K562 (cell line): ENCODE results near the gene TPPP. TPM values are rescaled to one million over a fixed set of nuclear protein-coding genes. Genes with fewer than 3 reads are reported as not detected.

Experiments
- COPS2 ChIP-seq: fragments of 450-650 bp; conservative IDR thresholded peaks from 2 replicates; pipeline ENCODE4 v1.6.1; 2016; ENCODE audit warnings: mild to moderate bottlenecking, moderate library complexity
- DDX20 ChIP-seq: fragments of 450-650 bp; IDR thresholded peaks from 2 replicates; pipeline ENCODE4 v1.6.1; 2016; ENCODE audit warnings: missing genetic modification characterization, low read depth, mild to moderate bottlenecking, missing compliant biosample characterization, moderate library complexity
- ESRRB ChIP-seq: fragments of 250-450 bp; sonication (Bioruptor Pico); IDR thresholded peaks from 2 replicates; pipeline ENCODE4 v1.5.0; 2020; ENCODE audit warnings: mild to moderate bottlenecking, moderate library complexity, borderline replicate concordance
- GABPB2 ChIP-seq: fragments of 250-450 bp; sonication (Bioruptor Pico); conservative IDR thresholded peaks from 2 replicates; pipeline ENCODE4 v1.5.1; 2021; ENCODE audit warnings: mild to moderate bottlenecking
- HDAC6 ChIP-seq: IDR thresholded peaks from 2 replicates; pipeline ENCODE4 v1.6.1; 2012; ENCODE audit warnings: low read depth, mild to moderate bottlenecking, control low read depth, inconsistent platforms, low read length, moderate library complexity
- HNRNPK ChIP-seq: fragments of 200-400 bp; formaldehyde crosslinking; IDR thresholded peaks from one replicate; pipeline ENCODE4 v1.6.1; 2018; ENCODE audit warnings: mild to moderate bottlenecking, low read depth, low read length; ENCODE audit not compliant: poor library complexity, severe bottlenecking
- HNRNPL ChIP-seq: fragments of 200-400 bp; formaldehyde crosslinking; IDR thresholded peaks from 2 replicates; pipeline ENCODE4 v1.6.1; 2017; ENCODE audit warnings: low read depth, mild to moderate bottlenecking, low read length
- JUND ChIP-seq, 2 experiments: IDR thresholded peaks; 2 replicates in 1 of 2; 3 replicates in 1 of 2; pipeline ENCODE4 v1.6.1; 2011; ENCODE audit warnings: borderline replicate concordance in 2 of 2, low read depth in 2 of 2, low read length in 2 of 2, improper control_type of control experiment in 1 of 2, missing biosample characterization in 1 of 2, missing genetic modification characterization in 1 of 2, missing genetic modification reagents in 1 of 2
- MCM7 ChIP-seq, 2 experiments: fragments of 450-650 bp; IDR thresholded peaks; 2 replicates each; pipeline ENCODE4 v1.6.1; 2016 to 2018
- MTA1 ChIP-seq: fragments of 450-650 bp; IDR thresholded peaks from 2 replicates; pipeline ENCODE4 v1.6.1; 2017; ENCODE audit warnings: borderline replicate concordance
- MTF1 ChIP-seq: fragments of 250-450 bp; sonication (Bioruptor Pico); IDR thresholded peaks from 2 replicates; pipeline ENCODE4 v1.9.0; 2021; ENCODE audit warnings: moderate library complexity, mild to moderate bottlenecking, inconsistent platforms, borderline replicate concordance
- RBM34 ChIP-seq: fragments of 200-400 bp; formaldehyde crosslinking; IDR thresholded peaks from 2 replicates; pipeline ENCODE4 v1.6.1; 2018; ENCODE audit warnings: low read length, borderline replicate concordance; ENCODE audit not compliant: insufficient read depth
- ZNF146 ChIP-seq: IDR thresholded peaks from one replicate; pipeline ENCODE4 v1.6.1; 2018; ENCODE audit warnings: missing compliant biosample characterization; ENCODE audit not compliant: unreplicated experiment
- ZNF695 ChIP-seq: fragments of 450-650 bp; formaldehyde crosslinking; IDR thresholded peaks from 2 replicates; pipeline ENCODE4 v1.4.0; 2020; ENCODE audit warnings: mild to moderate bottlenecking, moderate library complexity
- ZZZ3 ChIP-seq: fragments of 450-650 bp; IDR thresholded peaks from 2 replicates; pipeline ENCODE4 v1.6.1; 2016; ENCODE audit warnings: antibody characterized with exemption, mild to moderate bottlenecking, moderate library complexity
- polyA plus RNA-seq, 8 experiments: library from polyadenylated mRNA; depleted of rRNA in 4 of 8; stranded (reverse) in 5 of 8; unstranded in 3 of 8; fragments of >200 nt; fragmentation: Nextera tagmentation in 2 of 8; fragmentation: Illumina TruSeq in 1 of 8; extraction: Ambion mirVana in 2 of 8; extraction: Trizol in 1 of 8; gene quantifications; 2 replicates each; pipeline versions ENCODE4 v1.2.1 to v1.2.3, GENCODE V29; 2011 to 2014; ENCODE audit warnings: inconsistent platforms in 1 of 8, missing spikeins in 1 of 8
- total RNA-seq, 7 experiments: library from RNA; depleted of rRNA in 6 of 7; stranded (reverse); fragments of >200 nt in 6 of 7; fragmentation: Illumina TruSeq in 2 of 7; extraction: Trizol in 2 of 7; gene quantifications; 2 replicates each; pipeline versions ENCODE4 v1.2.1 to v1.2.3, GENCODE V29; 2011 to 2021; ENCODE audit warnings: low replicate concordance in 1 of 7
- TF ChIP-seq, protein P1 (sequence below): fragments of 250-450 bp; sonication (Bioruptor Pico); IDR thresholded peaks from 2 replicates; pipeline ENCODE4 v1.5.0; 2020; ENCODE audit warnings: mild to moderate bottlenecking, borderline replicate concordance
- TF ChIP-seq, protein P2 (sequence below): fragments of 250-450 bp; sonication (Bioruptor Pico); IDR thresholded peaks from 2 replicates; pipeline ENCODE4 v1.5.0; 2021; ENCODE audit warnings: mild to moderate bottlenecking, moderate library complexity

TPPP gene
- total and polyA plus RNA-seq, 9 of the 15 experiments (the other 6 are each of a cell fraction or from before 2014, with no cell fraction given): 0.01 to 0.07 (median 0.03) TPM; not detected in 6

DNA sequence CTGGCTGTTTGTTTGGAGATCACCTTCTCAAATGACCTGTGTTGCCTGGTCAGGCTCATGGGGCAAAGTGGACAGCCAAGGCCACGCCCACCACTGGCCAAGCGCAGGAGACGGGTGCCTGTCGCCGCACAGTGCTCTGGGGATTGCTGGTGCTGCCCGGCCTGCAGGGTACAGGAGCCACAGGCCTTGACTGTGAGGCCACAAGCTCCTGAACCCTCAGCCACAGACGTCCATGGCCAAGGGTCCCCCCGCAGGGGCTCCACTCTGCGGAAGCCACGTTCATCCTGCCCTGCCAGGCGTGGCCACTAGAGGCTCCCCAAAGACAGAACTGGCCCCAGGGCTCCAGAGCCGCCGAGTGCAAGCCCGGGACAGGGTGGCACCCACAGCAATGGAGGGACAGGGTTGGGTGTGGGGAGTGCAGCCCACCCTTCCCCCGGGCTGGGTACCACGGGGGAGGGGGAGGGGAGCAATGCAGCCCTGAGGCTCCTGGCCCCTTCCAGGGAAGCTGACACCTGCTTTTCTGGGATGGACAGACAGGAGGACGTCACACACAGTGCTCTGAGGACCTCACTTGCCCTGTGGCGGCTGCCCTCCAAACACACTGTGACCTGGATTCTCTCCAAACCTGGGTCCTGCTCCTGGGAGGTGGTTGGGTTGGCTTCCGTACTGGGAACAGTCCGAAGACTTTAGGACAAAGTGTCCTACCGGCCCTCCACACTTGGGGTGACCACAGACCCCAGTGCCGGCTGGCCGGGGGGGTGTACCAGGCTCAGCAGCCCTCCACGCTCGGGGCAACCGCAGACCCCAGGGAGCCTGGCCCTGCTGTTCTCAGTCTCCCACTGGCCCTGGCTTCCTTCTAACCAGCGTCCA is 21.5 kb downstream of the TPPP start (continued):
- TF ChIP-seq, protein P1, sequence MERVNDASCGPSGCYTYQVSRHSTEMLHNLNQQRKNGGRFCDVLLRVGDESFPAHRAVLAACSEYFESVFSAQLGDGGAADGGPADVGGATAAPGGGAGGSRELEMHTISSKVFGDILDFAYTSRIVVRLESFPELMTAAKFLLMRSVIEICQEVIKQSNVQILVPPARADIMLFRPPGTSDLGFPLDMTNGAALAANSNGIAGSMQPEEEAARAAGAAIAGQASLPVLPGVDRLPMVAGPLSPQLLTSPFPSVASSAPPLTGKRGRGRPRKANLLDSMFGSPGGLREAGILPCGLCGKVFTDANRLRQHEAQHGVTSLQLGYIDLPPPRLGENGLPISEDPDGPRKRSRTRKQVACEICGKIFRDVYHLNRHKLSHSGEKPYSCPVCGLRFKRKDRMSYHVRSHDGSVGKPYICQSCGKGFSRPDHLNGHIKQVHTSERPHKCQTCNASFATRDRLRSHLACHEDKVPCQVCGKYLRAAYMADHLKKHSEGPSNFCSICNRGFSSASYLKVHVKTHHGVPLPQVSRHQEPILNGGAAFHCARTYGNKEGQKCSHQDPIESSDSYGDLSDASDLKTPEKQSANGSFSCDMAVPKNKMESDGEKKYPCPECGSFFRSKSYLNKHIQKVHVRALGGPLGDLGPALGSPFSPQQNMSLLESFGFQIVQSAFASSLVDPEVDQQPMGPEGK: no peak
- no peak for TF ChIP-seq ZNF695 (CRISPR knock-in tag)
- TF ChIP-seq DDX20 (tag): no peak
- no peak for TF ChIP-seq RBM34
- TF ChIP-seq MTF1 (CRISPR knock-in tag): no peak
- TF ChIP-seq HNRNPL: no peak
- TF ChIP-seq ESRRB: no peak
- no peak for TF ChIP-seq MTA1
- no peak for TF ChIP-seq ZZZ3
- TF ChIP-seq JUND (IDR thresholded peaks at IDR 0.05; ENCODE audit: borderline replicate concordance, low read depth, low read length): no peak
- TF ChIP-seq JUND (tag; IDR thresholded peaks at IDR 0.05; ENCODE audit: borderline replicate concordance, low read depth, low read length): no peak; the same call in 2 of the 3 replicates
- no peak for TF ChIP-seq GABPB2 (CRISPR knock-in tag)
- TF ChIP-seq HDAC6: no peak
- TF ChIP-seq, protein P2, sequence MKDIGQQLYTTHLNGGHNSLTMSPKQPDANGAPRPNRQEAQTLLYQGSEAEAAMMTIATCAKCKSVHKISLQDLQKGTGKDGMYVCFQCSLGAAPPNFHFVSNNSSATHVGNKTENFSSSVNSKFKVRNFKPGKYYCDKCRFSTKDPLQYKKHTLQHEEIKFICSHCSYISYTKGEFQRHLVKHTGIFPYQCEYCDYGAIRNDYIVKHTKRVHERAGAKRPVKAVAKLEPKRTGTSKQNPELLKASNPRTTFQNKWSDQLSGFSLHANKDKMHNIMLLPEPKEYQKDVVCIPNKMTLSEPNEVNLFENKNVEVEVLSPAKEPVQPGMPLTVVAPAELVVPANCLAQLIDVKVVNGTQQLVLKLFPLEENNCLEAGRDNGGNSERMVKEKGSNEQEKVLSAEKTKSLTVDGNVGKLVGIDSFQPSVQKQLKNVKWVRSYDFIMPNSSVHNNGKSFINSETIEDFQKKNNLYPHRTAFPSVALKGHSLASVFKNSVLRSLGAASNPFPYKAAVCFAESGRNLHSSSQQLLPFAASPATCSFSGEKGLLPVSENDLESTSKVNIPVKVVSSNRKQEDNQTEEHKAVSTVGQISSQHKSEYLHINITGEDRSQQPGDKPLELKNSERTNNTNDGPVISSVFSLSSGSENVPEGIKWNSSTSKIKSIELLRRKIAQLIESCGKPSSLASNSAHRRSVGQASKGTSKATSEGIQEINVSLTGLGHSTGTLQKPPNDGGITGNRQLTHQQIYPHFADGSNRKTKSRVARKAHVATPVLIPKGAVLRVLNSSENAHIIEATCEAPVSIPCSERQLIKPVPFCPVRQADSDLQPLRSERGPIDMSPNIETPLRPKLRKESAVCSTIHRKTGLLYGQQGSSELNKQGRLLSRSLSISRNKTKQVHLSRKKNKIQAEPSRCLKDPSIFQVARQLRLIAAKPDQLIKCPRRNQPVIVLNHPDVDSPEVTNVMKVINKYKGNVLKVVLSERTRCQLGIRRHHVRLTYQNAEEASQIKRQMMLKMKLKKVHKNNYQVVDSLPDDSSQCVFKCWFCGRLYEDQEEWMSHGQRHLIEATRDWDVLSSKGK (CRISPR knock-in tag): no peak
- no peak for TF ChIP-seq MCM7 (IDR thresholded peaks at IDR 0.05)
- no peak for TF ChIP-seq COPS2
- TF ChIP-seq ZNF146 (CRISPR knock-in tag): no peak
- no peak for TF ChIP-seq HNRNPK
